ENCODE data around the gene MT1G. TPM values are rescaled to one million over a fixed set of nuclear protein-coding genes. Genes with fewer than 3 reads are reported as not detected.
"Not testable (repeated sequence)": the region's sequence is repeated elsewhere in the genome, so short reads cannot be mapped to it uniquely, and the experiment has no call there.

The MT1G gene
- total and polyA plus RNA-seq, 4 donors, result 152 to 9,444 (median 3,398) TPM

- H3K27me3 ChIP-seq (ENCODE audit: control insufficient read depth in 4 of 4, insufficient read depth in 4 of 4, low read length in 3 of 4); H3K9ac ChIP-seq (ENCODE audit: low read depth in 1 of 2, low read length in 2 of 2); H3K27ac ChIP-seq (ENCODE audit: low read depth in 1 of 2, low read length in 2 of 2); H3K36me3 ChIP-seq (ENCODE audit: control insufficient read depth in 4 of 4, insufficient read depth in 3 of 4, low read depth in 1 of 4, low read length in 3 of 4); DNase-seq (ENCODE audit: low spot score); H3K9me3 ChIP-seq (ENCODE audit: control insufficient read depth in 4 of 4, low read length in 3 of 4); H3K4me3 ChIP-seq (ENCODE audit: low read depth in 1 of 3, low read length in 3 of 3): not testable (repeated sequence)
- H3K4me1 ChIP-seq (ENCODE audit: control insufficient read depth in 4 of 4, insufficient read depth in 4 of 4, low read length in 3 of 4), result peaks cover 0 to 22% (median 6%) of the 10 kb centered on the region in 4 donors
- 95% methylated on average over 5 of the region's 5 CpGs for WGBS
Measured at GRCh38 chr16:56623184-56623583, 44.7 kb downstream of the MT1G start.

GRCh38 chr16:56621665-56622445 is 46.0 kb downstream of the MT1G start:
- Histone ChIP-seq H3K27ac (ENCODE audit: low read depth in 1 of 2, low read length in 2 of 2) (peak overlapping the region; percentile 19 to 54), H3K4me1 (ENCODE audit: control insufficient read depth in 4 of 4, insufficient read depth in 4 of 4, low read length in 3 of 4) (peaks cover 0 to 33% (median 12%) of the 10 kb centered on the region in 4 donors)
- not testable (repeated sequence) for H3K9me3 ChIP-seq (ENCODE audit: control insufficient read depth in 4 of 4, low read length in 3 of 4); H3K27me3 ChIP-seq (ENCODE audit: control insufficient read depth in 4 of 4, insufficient read depth in 4 of 4, low read length in 3 of 4); H3K9ac ChIP-seq (ENCODE audit: low read depth in 1 of 2, low read length in 2 of 2); DNase-seq (ENCODE audit: low spot score); H3K36me3 ChIP-seq (ENCODE audit: control insufficient read depth in 4 of 4, insufficient read depth in 3 of 4, low read depth in 1 of 4, low read length in 3 of 4); H3K4me3 ChIP-seq (ENCODE audit: low read depth in 1 of 3, low read length in 3 of 3)
- TF ChIP-seq RXRA (IDR thresholded peaks at IDR 0.05) (peak; percentile 26 to 58), SP1 (IDR thresholded peaks at IDR 0.05) (peak; percentile 43), HNF4A (conservative IDR thresholded peaks at IDR 0.05) (peak; percentile 39 to 50)
- 75% methylated on average over 4 of the region's 4 CpGs for WGBS

GRCh38 chr16:56620339-56620897 is 47.4 kb downstream of the MT1G start:
- H3K9ac ChIP-seq (ENCODE audit: low read depth in 1 of 2, low read length in 2 of 2), result no peak overlapping the region
- DNase-seq (ENCODE audit: low spot score), result no peak
- no peaks in the 10 kb centered on the region for H3K27me3 ChIP-seq (ENCODE audit: control insufficient read depth in 4 of 4, insufficient read depth in 4 of 4, low read length in 3 of 4)
- WGBS, result 94% methylated on average over 8 of the region's 8 CpGs
- H3K36me3 ChIP-seq (ENCODE audit: control insufficient read depth in 4 of 4, insufficient read depth in 3 of 4, low read depth in 1 of 4, low read length in 3 of 4), result no peaks in the 10 kb centered on the region
- H3K27ac ChIP-seq (ENCODE audit: low read depth in 1 of 2, low read length in 2 of 2), result no peak overlapping the region
- no peaks in the 10 kb centered on the region for H3K9me3 ChIP-seq (ENCODE audit: control insufficient read depth in 4 of 4, low read length in 3 of 4)
- peaks cover 0 to 36% (median 14%) of the 10 kb centered on the region in 4 donors for H3K4me1 ChIP-seq (ENCODE audit: control insufficient read depth in 4 of 4, insufficient read depth in 4 of 4, low read length in 3 of 4)
- TF ChIP-seq FOXA1 (IDR thresholded peaks at IDR 0.05) (no peak), YY1 (IDR thresholded peaks at IDR 0.05) (no peak), JUND (IDR thresholded peaks at IDR 0.05) (no peak), FOXA2 (IDR thresholded peaks at IDR 0.05) (no peak)
- H3K4me3 ChIP-seq (ENCODE audit: low read depth in 1 of 3, low read length in 3 of 3), result no peak overlapping the region

GRCh38 chr16:56618138-56618537 is 49.7 kb downstream of the MT1G start:
- WGBS, result 84% methylated on average over 6 of the region's 6 CpGs
- no peak for DNase-seq (ENCODE audit: low spot score)
- H3K27me3 ChIP-seq (ENCODE audit: control insufficient read depth in 4 of 4, insufficient read depth in 4 of 4, low read length in 3 of 4), result no peaks in the 10 kb centered on the region
- no peaks in the 10 kb centered on the region for H3K9me3 ChIP-seq (ENCODE audit: control insufficient read depth in 4 of 4, low read length in 3 of 4)
- H3K36me3 ChIP-seq (ENCODE audit: control insufficient read depth in 4 of 4, insufficient read depth in 3 of 4, low read depth in 1 of 4, low read length in 3 of 4), result no peaks in the 10 kb centered on the region
- TF ChIP-seq JUND (IDR thresholded peaks at IDR 0.05) (no peak), FOXA1 (IDR thresholded peaks at IDR 0.05) (no peak), REST (IDR thresholded peaks at IDR 0.05) (no peak), FOXA2 (IDR thresholded peaks at IDR 0.05) (no peak), GABPA (IDR thresholded peaks at IDR 0.05 in 1 of 2, conservative IDR thresholded peaks at IDR 0.05 in 1 of 2) (no peak), YY1 (IDR thresholded peaks at IDR 0.05) (no peak), ATF3 (IDR thresholded peaks at IDR 0.05) (no peak)
- peak overlapping the region in 1 of 3 donors; percentile 77 for H3K4me3 ChIP-seq (ENCODE audit: low read depth in 1 of 3, low read length in 3 of 3)
- peak overlapping the region in 1 of 2 donors; percentile 91 for H3K27ac ChIP-seq (ENCODE audit: low read depth in 1 of 2, low read length in 2 of 2)
- H3K9ac ChIP-seq (ENCODE audit: low read depth in 1 of 2, low read length in 2 of 2), result no peak overlapping the region
- peaks cover 0 to 30% (median 14%) of the 10 kb centered on the region in 4 donors for H3K4me1 ChIP-seq (ENCODE audit: control insufficient read depth in 4 of 4, insufficient read depth in 4 of 4, low read length in 3 of 4)

Data from liver (tissue), 9 donors.